ENCODE results near the gene SLC9C2.

GRCh38 chr1:173476665-173477285, 126.1 kb downstream of the SLC9C2 start:
- TF ChIP-seq REST (IDR thresholded peaks at IDR 0.05; ENCODE audit: insufficient read depth in 1 of 2, low read depth in 2 of 2, low read length in 2 of 2): no peak
- peak; percentile 88 for TF ChIP-seq POLR2AphosphoS5 (IDR thresholded peaks at IDR 0.05; ENCODE audit: low read depth, low read length)

All from PFSK-1 (cell line).